SK-N-SH (cell line): ENCODE data around the gene YOD1.

ENCODE experiments used
- EP300 ChIP-seq, 2 experiments: IDR thresholded peaks; 2 replicates each; pipeline versions ENCODE4 v1.4.0 to v1.6.1; 2012; ENCODE audit warnings: borderline replicate concordance in 1 of 2, low read depth in 1 of 2, low read length in 1 of 2
- POLR2AphosphoS5 ChIP-seq: IDR thresholded peaks from 2 replicates; pipeline ENCODE4 v1.6.1; 2012; ENCODE audit warnings: low read depth, low read length
- RFX5 ChIP-seq: IDR thresholded peaks from 2 replicates; pipeline ENCODE4 v1.6.1; 2012; ENCODE audit warnings: mild to moderate bottlenecking, improper control_type of control experiment, low read length
- YY1 ChIP-seq: IDR thresholded peaks from 2 replicates; pipeline ENCODE4 v1.4.0; 2012; ENCODE audit warnings: low read depth, mild to moderate bottlenecking
- TF ChIP-seq, protein P1 (sequence below): IDR thresholded peaks from 2 replicates; pipeline ENCODE4 v1.4.0; 2012; ENCODE audit warnings: low read depth
- TF ChIP-seq, protein P2 (sequence below): fragments of 200-600 bp; sonication (generic); IDR thresholded peaks from 2 replicates; pipeline ENCODE4 v1.6.1; 2017; ENCODE audit warnings: antibody characterized with exemption, mild to moderate bottlenecking, moderate library complexity

DNA sequence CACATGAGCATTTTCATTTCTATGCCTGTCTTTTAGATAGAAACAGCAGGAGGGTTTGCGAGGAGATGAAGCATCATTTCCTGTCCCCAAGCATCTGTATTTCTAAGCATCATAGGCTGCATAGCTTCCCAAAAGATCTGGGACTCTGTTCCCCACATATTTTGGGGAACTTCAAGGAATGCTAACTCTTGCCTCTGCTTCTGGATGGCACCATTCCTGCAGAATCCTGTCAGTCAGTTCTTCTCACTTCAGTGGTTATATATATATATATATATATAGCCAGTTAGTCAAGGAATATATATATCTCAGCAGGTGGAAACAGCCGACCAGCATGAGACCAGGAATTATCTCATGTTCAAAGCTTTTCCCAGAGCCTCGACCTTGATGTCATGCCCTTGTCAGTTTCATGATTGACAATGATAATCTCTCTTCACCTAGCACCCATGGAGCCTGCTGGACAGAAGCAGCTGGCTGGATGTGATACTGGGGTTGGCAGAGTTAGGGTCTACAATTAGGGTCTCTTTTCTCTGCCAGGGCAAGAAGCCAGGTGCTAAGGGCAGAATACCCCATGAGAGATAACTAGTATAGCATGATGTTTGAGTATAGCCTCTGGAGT is 4.5 kb upstream of the YOD1 start:
- TF ChIP-seq POLR2AphosphoS5 (no peak), YY1 (no peak), RFX5 (no peak), EP300 (IDR thresholded peaks at IDR 0.05; ENCODE audit: borderline replicate concordance in 1 of 2, low read depth in 1 of 2, low read length in 1 of 2) (no peak)
- TF ChIP-seq, protein P1, sequence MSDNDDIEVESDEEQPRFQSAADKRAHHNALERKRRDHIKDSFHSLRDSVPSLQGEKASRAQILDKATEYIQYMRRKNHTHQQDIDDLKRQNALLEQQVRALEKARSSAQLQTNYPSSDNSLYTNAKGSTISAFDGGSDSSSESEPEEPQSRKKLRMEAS, result no peak
- TF ChIP-seq, protein P2, sequence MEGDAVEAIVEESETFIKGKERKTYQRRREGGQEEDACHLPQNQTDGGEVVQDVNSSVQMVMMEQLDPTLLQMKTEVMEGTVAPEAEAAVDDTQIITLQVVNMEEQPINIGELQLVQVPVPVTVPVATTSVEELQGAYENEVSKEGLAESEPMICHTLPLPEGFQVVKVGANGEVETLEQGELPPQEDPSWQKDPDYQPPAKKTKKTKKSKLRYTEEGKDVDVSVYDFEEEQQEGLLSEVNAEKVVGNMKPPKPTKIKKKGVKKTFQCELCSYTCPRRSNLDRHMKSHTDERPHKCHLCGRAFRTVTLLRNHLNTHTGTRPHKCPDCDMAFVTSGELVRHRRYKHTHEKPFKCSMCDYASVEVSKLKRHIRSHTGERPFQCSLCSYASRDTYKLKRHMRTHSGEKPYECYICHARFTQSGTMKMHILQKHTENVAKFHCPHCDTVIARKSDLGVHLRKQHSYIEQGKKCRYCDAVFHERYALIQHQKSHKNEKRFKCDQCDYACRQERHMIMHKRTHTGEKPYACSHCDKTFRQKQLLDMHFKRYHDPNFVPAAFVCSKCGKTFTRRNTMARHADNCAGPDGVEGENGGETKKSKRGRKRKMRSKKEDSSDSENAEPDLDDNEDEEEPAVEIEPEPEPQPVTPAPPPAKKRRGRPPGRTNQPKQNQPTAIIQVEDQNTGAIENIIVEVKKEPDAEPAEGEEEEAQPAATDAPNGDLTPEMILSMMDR, result no peak
